Measurements from ENCODE around the gene HRH3.

DNA sequence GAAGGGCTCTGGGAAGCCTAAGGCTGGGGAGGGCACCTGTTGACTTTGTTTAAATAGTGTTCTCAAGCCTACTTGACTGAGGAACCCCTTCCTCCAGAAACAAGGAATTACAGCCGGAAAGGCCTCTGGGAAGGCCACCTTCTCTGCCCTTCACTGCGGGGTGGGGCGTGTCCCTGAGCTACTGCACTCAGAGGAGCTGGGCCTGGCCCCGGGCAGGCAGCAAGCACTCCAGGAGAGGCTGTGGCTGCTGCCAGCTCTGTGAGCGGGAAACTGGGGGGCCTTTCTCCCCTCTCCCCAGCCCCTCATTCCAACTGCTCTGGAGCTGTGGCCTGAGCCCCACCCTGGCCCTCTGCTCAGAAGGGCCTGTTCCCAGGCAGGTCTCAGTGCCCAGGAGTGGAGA, 14.3 kb upstream of the HRH3 start:
- TF ChIP-seq, protein P1, sequence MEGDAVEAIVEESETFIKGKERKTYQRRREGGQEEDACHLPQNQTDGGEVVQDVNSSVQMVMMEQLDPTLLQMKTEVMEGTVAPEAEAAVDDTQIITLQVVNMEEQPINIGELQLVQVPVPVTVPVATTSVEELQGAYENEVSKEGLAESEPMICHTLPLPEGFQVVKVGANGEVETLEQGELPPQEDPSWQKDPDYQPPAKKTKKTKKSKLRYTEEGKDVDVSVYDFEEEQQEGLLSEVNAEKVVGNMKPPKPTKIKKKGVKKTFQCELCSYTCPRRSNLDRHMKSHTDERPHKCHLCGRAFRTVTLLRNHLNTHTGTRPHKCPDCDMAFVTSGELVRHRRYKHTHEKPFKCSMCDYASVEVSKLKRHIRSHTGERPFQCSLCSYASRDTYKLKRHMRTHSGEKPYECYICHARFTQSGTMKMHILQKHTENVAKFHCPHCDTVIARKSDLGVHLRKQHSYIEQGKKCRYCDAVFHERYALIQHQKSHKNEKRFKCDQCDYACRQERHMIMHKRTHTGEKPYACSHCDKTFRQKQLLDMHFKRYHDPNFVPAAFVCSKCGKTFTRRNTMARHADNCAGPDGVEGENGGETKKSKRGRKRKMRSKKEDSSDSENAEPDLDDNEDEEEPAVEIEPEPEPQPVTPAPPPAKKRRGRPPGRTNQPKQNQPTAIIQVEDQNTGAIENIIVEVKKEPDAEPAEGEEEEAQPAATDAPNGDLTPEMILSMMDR (IDR thresholded peaks at IDR 0.05) = no peak
- TF ChIP-seq POLR2AphosphoS5 (IDR thresholded peaks at IDR 0.05) (no peak), EP300 (IDR thresholded peaks at IDR 0.05) (no peak), POLR2A (IDR thresholded peaks at IDR 0.05) (no peak)
